Common myeloid progenitor, CD34-positive (primary cell): ENCODE results near the gene UBE2H.

Experiments used
- CTCF ChIA-PET: fragments of 350-600 bp; sonication (Branson Sonifier 250); formaldehyde crosslinking; loops from one replicate; lab custom pipeline; 2021; ENCODE audit warnings: antibody characterized with exemption; lab: Charles Lee
- POLR2A ChIA-PET: fragments of 350-600 bp; sonication (Branson Sonifier 250); formaldehyde crosslinking; loops from one replicate; lab custom pipeline; 2021; ENCODE audit warnings: antibody characterized with exemption; lab: Charles Lee
- DNase-seq, 3 donors: peaks; one replicate each; pipeline versions ENCODE4 v3.0.0 to v3.0.0-alpha.2; 2013
- H3K27ac ChIP-seq, 2 experiments: 1 replicate in 1 of 2; 2 replicates in 1 of 2; pipeline ENCODE4 v1.7.0; 2013; ENCODE audit warnings: inconsistent platforms in 2 of 2, low read length in 2 of 2, mild to moderate bottlenecking in 2 of 2, low read depth in 1 of 2, moderate library complexity in 1 of 2; ENCODE audit not compliant: severe bottlenecking in 2 of 2, insufficient read depth in 1 of 2, poor library complexity in 1 of 2
- H3K27me3 ChIP-seq, 5 experiments: replicated peaks in 2 of 5; 1 replicate in 3 of 5; 2 replicates in 2 of 5; pipeline versions ENCODE4 v1.6.1 to v1.7.0; 2013; ENCODE audit warnings: low read length in 4 of 5, mild to moderate bottlenecking in 2 of 5, moderate library complexity in 2 of 5, inconsistent platforms in 1 of 5; ENCODE audit not compliant: insufficient read depth in 5 of 5, control insufficient read depth in 4 of 5
- H3K36me3 ChIP-seq, 4 experiments: 1 replicate in 2 of 4; 2 replicates in 2 of 4; pipeline versions ENCODE4 v1.6.1 to v1.7.0; 2013; ENCODE audit warnings: low read length in 3 of 4, control low read depth in 1 of 4, mild to moderate bottlenecking in 1 of 4; ENCODE audit not compliant: control insufficient read depth in 4 of 4, insufficient read depth in 4 of 4
- H3K4me1 ChIP-seq, 4 experiments: 1 replicate in 3 of 4; 2 replicates in 1 of 4; pipeline versions ENCODE4 v1.6.1 to v1.7.1; 2013; ENCODE audit warnings: low read length in 3 of 4, mild to moderate bottlenecking in 3 of 4, control low read depth in 1 of 4, inconsistent platforms in 1 of 4, moderate library complexity in 1 of 4; ENCODE audit not compliant: control insufficient read depth in 4 of 4, insufficient read depth in 4 of 4; ENCODE audit errors: control extremely low read depth in 1 of 4
- H3K4me3 ChIP-seq, 7 experiments: 1 replicate in 4 of 7; 2 replicates in 3 of 7; pipeline versions ENCODE4 v1.5.1 to v1.7.0; 2013; ENCODE audit warnings: mild to moderate bottlenecking in 7 of 7, low read length in 6 of 7, moderate library complexity in 6 of 7, inconsistent platforms in 2 of 7, low read depth in 2 of 7, control low read depth in 1 of 7; ENCODE audit not compliant: insufficient read depth in 4 of 7, control insufficient read depth in 1 of 7; ENCODE audit errors: extremely low read depth in 1 of 7
- H3K9me3 ChIP-seq, 5 experiments: 1 replicate in 4 of 5; 2 replicates in 1 of 5; pipeline versions ENCODE4 v1.6.1 to v1.7.1; 2013; ENCODE audit warnings: low read length in 4 of 5, mild to moderate bottlenecking in 2 of 5, inconsistent platforms in 1 of 5, low read depth in 1 of 5, moderate library complexity in 1 of 5; ENCODE audit not compliant: control insufficient read depth in 4 of 5, insufficient read depth in 2 of 5; ENCODE audit errors: control extremely low read depth in 1 of 5
- WGBS: methylation state at CpG from one replicate; pipeline ENCODE4 v1.1.5; 2013; ENCODE audit not compliant: insufficient coverage; 5-methylcytosine and 5-hydroxymethylcytosine counted together

Gene UBE2H

DNA sequence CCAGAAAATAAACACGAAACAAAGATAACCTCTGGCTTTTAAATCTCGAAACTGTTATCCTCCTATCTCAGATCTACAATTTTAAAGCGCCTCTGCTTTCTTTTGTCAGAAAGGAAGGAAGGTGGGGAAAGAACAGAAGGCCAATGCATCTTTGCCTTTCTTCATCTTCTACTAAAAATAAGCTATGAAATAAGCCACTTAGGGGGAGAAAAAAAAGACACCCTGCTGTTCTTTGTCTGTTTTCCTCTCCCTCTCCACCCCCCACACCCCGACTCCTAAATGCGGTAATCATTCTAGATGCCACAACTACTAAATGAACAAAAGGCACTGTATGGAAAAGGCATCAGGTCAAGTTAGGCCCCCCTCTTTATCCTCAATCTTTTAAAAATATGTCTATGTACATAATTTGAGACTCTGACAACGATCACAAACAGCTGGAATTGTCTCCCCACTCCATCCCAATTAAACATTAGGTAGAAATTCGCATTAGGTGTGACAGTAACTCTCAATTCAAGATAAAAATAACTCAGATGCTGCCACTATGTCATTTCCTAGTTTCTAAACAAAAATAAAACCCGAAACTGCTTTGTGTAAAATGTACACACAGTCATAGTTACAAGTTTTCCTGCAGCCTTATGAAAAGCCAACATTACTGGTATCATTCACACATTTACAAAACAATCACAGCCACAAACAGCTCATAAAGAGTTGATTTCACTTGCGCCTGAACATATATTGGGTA, 2.4 kb downstream of the UBE2H start:
- no peak for DNase-seq
- Histone ChIP-seq H3K27ac (peak overlapping the region; percentile 64 to 91), H3K27me3 (no peaks in the 10 kb centered on the region), H3K9me3 (no peaks in the 10 kb centered on the region), H3K4me1 (peaks cover 29 to 60% (median 47%) of the 10 kb centered on the region in 4 experiments), H3K4me3 (peak overlapping the region in 6 of 7 experiments; percentile 92 to 97 (median 97)), H3K36me3 (peaks cover 0 to 3% (median 0%) of the 10 kb centered on the region in 4 experiments)
- CTCF ChIA-PET: interaction anchor here (0.9 to 1.9 kb wide), 4 partner anchors 17 to 59 kb away, joined by 3 to 8 read pairs (median 6); no protein-coding TSS in a partner anchor
- POLR2A ChIA-PET: interaction anchor here (0.6 kb wide), 1 partner anchor 187 kb away, joined by 3 read pairs; no protein-coding TSS in a partner anchor
- 27% methylated on average over 6 of the region's 9 CpGs for WGBS

- peak overlapping the region; percentile 57 to 91 for H3K27ac ChIP-seq
- peak overlapping the region; percentile 16 to 97 (median 97) for H3K4me3 ChIP-seq
- H3K36me3 ChIP-seq: peaks cover 0 to 3% (median 0%) of the 10 kb centered on the region in 4 experiments
- 17% methylated on average over 5 of the region's 10 CpGs for WGBS
- no peaks in the 10 kb centered on the region for H3K9me3 ChIP-seq
- H3K27me3 ChIP-seq: no peaks in the 10 kb centered on the region
- ChIA-PET POLR2A (interaction anchor here (0.6 kb wide), 1 partner anchor 186 kb away, joined by 3 read pairs; no protein-coding TSS in a partner anchor), CTCF (interaction anchor here (0.7 to 3.4 kb wide), 7 partner anchors 8 to 60 kb away, joined by 3 to 14 read pairs (median 3); no protein-coding TSS in a partner anchor)
- peak in 1 of 3 donors; percentile 40 for DNase-seq
- H3K4me1 ChIP-seq: peaks cover 29 to 60% (median 47%) of the 10 kb centered on the region in 4 experiments
Observed at GRCh38 chr7:129949292-129950133, 3.2 kb downstream of the UBE2H start.

DNA sequence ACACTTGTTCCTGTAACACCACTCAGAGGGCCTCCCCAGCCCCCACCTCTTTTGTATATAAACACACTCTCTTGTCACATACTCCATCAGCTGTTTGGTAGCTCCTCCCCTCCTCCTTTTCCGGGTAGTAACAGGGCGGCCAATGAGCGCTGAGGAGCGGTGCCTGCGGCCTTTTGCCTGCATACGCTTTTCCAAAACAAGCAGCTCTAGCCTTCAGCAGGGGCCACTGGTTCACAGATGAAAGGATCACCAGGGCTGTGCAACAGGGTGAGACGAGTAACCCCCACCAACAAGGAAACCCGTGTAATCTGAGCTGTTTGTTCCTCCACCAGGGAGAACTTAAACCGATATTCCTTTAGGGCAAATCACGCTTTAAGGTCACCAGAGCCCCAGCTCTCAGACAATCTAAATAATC, 3.9 kb downstream of the UBE2H start:
- ChIA-PET POLR2A (no interaction called here), CTCF (interaction anchor here (0.8 to 3.4 kb wide), 5 partner anchors 9 to 60 kb away, joined by 3 to 14 read pairs (median 5); no protein-coding TSS in a partner anchor)
- H3K4me3 ChIP-seq: peak overlapping the region; percentile 16 to 97 (median 97)
- peaks cover 0 to 3% (median 0%) of the 10 kb centered on the region in 4 experiments for H3K36me3 ChIP-seq
- 0% methylated on average over 10 of the region's 10 CpGs for WGBS
- H3K27me3 ChIP-seq: no peaks in the 10 kb centered on the region
- no peaks in the 10 kb centered on the region for H3K9me3 ChIP-seq
- peak overlapping the region; percentile 57 to 91 for H3K27ac ChIP-seq
- H3K4me1 ChIP-seq: peaks cover 29 to 60% (median 47%) of the 10 kb centered on the region in 4 experiments
- peak; percentile 87 to 96 (median 95) for DNase-seq

DNA sequence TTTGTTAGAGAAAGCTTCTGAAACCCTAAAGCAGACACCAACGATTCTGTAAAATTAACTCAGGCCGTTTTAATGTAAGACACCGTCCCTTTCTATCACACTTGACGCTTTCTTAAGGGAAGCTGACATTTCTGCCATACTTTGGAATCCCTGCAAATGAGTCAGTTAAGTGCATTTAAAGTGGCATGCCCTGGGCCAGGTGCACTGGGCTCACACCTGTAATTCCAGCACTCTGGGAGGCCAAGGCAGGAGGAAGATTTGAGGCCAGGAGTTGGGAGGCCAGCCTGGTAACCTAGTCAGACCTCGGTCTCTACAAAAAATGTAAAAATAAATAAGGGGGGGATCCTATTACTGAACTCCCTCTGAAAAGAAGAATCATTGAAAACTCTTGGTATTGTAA, 4.4 kb downstream of the UBE2H start:
- 90% methylated on average over 4 of the region's 5 CpGs for WGBS
- ChIA-PET CTCF (interaction anchor here (0.8 to 3.4 kb wide), 5 partner anchors 10 to 61 kb away, joined by 3 to 14 read pairs (median 5); no protein-coding TSS in a partner anchor), POLR2A (no interaction called here)

DNA sequence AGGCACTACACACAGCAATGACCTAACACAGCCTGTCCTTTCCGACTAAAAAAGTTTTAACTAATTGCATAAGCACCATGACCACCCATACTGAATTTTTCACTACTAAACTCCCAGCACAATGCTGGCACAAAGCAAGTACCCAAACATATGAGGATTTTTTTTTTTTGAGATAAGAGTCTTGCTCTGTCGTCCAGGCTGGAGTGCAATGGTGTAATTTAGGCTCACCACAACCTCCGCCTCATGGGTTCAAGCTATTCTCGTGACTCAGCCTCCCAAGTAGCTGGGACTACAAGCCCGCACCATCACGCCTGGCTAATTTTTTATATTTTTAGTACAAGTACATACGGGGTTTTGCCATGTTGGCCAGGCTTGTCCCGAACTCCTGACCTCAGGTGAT, 5.1 kb downstream of the UBE2H start:
- CTCF ChIA-PET: interaction anchor here (0.6 to 3.4 kb wide), 3 partner anchors 10 to 60 kb away, joined by 3 to 14 read pairs (median 3); no protein-coding TSS in a partner anchor
- 96% methylated on average over 8 of the region's 8 CpGs for WGBS
- H3K4me3 ChIP-seq: no peak overlapping the region
- H3K27me3 ChIP-seq: no peaks in the 10 kb centered on the region
- H3K36me3 ChIP-seq: peaks cover 0 to 4% (median 2%) of the 10 kb centered on the region in 4 experiments
- POLR2A ChIA-PET: no interaction called here
- H3K4me1 ChIP-seq: peaks cover 29 to 56% (median 47%) of the 10 kb centered on the region in 4 experiments
- no peak for DNase-seq
- no peak overlapping the region for H3K27ac ChIP-seq
- no peaks in the 10 kb centered on the region for H3K9me3 ChIP-seq

More for the DNA sequence above, 4.4 kb downstream of the UBE2H start:
- H3K9me3 ChIP-seq: no peaks in the 10 kb centered on the region
- H3K4me1 ChIP-seq: peaks cover 29 to 60% (median 47%) of the 10 kb centered on the region in 4 experiments
- H3K36me3 ChIP-seq: peaks cover 0 to 3% (median under 1%) of the 10 kb centered on the region in 4 experiments
- no peaks in the 10 kb centered on the region for H3K27me3 ChIP-seq
- DNase-seq: no peak
- peak overlapping the region in 2 of 7 experiments; percentile 97 for H3K4me3 ChIP-seq
- H3K27ac ChIP-seq: peak overlapping the region; percentile 29 to 91

GRCh38 chr7:129947049-129947448, 5.7 kb downstream of the UBE2H start:
- H3K4me3 ChIP-seq: no peak overlapping the region
- POLR2A ChIA-PET: no interaction called here
- H3K36me3 ChIP-seq: peaks cover 0 to 4% (median 2%) of the 10 kb centered on the region in 4 experiments
- DNase-seq: peak in 2 of 3 donors; percentile 26 to 37
- H3K27ac ChIP-seq: no peak overlapping the region
- CTCF ChIA-PET: interaction anchor here (0.6 to 3.4 kb wide), 4 partner anchors 11 to 60 kb away, joined by 3 to 14 read pairs (median 3); no protein-coding TSS in a partner anchor
- H3K9me3 ChIP-seq: no peaks in the 10 kb centered on the region
- no peaks in the 10 kb centered on the region for H3K27me3 ChIP-seq
- peaks cover 29 to 55% (median 45%) of the 10 kb centered on the region in 4 experiments for H3K4me1 ChIP-seq
- WGBS: no CpG with 5 or more reads among the region's 3 CpGs
